Activated CD4-positive, alpha-beta T cell treated with anti-CD3 and anti-CD28 coated beads, Interleukin-2, amount 50 U/mL, for 24 hours (primary cell): Measurements from ENCODE around the gene COQ8A.
"Not testable (repeated sequence)": the region's sequence is repeated elsewhere in the genome, so short reads cannot be mapped to it uniquely, and the experiment has no call there.

Source experiments
- DNase-seq, 2 donors: peaks; one replicate each; pipeline ENCODE4 v3.0.0-alpha.2; 2020; ENCODE audit warnings: low read depth in 1 of 2, low spot score in 1 of 2

Gene COQ8A

GRCh38 chr1:226983247-226983991, 43.3 kb downstream of the COQ8A start:
- DNase-seq, result no peak

GRCh38 chr1:226983992-226984364, 43.9 kb downstream of the COQ8A start:
- no peak for DNase-seq

DNA sequence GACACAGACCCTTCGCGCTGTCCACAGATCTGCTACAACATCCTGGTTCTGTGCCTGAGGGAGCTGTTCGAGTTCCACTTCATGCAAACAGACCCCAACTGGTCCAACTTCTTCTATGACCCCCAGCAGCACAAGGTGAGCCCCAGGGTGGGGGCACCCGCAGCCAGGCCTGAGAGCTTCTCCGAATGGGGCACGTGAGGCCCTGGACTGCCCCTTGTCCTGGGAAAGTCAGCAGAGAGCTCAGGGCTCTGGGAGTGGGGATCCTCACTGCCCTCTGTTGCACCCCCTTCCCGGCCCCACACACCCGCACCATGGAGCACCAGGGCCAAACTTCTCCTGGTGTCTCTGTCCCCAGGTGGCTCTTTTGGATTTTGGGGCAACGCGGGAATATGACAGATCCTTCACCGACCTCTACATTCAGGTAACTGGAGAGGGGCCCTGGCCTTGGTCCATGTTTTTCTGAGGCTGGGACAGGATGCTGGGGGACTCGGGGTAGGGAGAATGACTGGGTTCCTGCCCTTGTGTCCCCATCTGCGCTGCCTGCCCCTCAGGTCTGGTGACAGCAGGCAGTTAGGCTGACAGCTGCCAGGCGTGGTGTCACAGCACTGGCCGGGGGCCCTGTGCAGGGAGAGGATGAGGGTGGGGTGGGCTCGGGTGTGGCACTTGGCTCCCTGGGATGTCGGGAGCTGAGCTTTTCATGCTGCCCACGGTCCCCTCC, 44.6 kb downstream of the COQ8A start:
- DNase-seq, result no peak

- DNase-seq, result no peak
Measured at GRCh38 chr1:226985239-226985838, 45.2 kb downstream of the COQ8A start.

GRCh38 chr1:226985839-226986463, 45.9 kb downstream of the COQ8A start:
- DNase-seq, result no peak

DNA sequence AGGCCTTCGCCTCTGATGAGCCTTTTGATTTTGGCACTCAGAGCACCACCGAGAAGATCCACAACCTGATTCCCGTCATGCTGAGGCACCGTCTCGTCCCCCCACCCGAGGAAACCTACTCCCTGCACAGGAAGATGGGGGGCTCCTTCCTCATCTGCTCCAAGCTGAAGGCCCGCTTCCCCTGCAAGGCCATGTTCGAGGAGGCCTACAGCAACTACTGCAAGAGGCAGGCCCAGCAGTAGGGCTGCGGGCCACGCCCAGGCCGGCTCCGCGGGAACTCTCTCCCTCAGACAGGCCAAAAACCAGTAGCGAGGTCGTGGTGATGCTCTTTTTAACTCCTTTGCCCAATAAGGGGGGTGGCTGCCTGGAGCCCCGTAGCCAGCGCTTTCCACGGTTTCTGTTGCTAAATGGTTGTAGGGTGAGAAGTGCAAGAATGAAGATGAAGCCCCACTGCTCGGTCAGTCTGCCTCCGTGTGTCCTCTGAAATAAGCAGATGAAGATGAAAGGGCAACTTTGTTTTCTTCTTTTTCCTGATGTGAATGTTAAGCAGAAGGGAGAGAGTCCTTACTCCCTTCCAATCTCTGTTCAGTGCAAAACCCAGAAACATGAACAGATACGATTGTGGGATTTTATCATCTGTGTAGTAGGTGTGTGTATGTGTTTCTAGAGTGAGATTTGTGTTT, 46.5 kb downstream of the COQ8A start:
- DNase-seq, result no peak

DNA sequence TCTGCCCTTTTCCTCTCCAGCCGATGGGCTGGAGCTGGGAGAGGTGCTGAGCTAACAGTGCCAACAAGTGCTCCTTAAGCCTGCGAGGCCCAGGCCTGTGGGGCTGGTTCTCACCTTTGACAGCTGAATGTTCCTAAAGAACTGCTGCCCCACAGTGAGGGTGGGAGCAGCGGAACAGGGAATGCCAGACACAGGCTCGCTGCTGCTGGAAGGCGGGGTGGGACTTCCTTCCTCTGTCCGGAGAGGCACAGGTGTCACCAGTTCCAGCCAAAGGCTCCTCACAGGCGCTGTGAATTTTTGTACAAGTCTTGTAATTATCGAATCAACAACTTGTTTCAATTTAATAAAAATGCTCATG, 47.1 kb downstream of the COQ8A start:
- DNase-seq, result no peak

DNA sequence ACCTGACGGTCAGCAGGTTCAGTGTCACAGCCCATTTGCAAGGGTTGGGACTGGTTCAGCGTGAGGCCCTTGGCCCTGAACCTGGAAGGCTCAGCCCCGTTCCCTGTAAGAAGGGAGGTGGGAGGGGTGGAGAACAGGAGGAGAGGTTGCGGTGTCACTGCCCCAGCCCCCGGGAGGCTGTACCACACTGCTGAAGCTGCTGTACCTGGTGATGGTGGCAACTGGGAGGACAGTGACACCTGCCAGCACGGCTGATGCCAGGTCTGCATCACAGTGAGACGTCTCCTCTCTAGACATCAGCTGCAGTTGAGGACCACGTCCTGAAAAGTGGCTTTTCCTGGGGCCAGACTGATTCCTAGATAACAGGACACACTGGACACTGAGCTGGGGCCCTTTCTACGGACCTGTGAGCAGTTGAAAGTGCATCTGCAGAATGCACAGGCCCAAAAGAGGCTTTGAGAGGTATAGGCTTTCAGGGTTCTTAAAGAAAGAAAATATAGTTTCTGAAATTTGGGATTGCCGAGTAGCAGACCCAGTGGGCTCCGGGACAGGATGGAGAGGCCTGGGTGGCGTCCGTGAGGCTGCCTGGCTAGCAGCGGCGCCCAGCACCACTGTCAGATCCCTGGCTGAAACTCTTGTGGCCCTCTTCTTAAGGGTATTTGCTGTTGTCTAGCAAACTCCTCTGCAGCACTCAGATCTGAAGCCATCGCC, 47.7 kb downstream of the COQ8A start:
- DNase-seq, result no peak

- no peak for DNase-seq
Measured at GRCh38 chr1:226988334-226988666, 48.2 kb downstream of the COQ8A start.

GRCh38 chr1:226989085-226989920, 49.2 kb downstream of the COQ8A start:
- DNase-seq, result no peak

- DNase-seq, result peak; percentile 24 to 33
Measured at GRCh38 chr1:226990133-226990716, 50.1 kb downstream of the COQ8A start.

DNA sequence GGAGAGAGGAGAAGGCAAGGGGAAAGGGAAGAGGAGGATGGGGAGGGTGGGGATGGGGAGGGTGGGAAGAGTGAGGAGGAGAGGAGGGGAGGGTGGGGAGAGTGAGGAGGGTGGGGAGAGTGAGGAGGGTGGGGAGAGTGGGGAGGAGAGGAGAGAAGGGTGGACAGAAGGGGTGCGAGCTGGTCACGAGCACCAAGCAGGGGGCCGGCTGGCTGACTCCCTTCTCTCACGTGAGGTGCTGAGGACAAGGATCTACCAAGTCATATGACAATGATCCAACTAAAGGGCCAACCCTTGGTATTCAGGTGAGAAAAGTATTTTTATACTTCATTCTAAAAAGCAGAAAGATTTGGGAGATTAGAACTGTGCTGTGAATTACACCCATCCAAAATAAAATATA, 51.8 kb downstream of the COQ8A start:
- no peak for DNase-seq

GRCh38 chr1:226993814-226994585, 53.9 kb downstream of the COQ8A start:
- no peak for DNase-seq

DNA sequence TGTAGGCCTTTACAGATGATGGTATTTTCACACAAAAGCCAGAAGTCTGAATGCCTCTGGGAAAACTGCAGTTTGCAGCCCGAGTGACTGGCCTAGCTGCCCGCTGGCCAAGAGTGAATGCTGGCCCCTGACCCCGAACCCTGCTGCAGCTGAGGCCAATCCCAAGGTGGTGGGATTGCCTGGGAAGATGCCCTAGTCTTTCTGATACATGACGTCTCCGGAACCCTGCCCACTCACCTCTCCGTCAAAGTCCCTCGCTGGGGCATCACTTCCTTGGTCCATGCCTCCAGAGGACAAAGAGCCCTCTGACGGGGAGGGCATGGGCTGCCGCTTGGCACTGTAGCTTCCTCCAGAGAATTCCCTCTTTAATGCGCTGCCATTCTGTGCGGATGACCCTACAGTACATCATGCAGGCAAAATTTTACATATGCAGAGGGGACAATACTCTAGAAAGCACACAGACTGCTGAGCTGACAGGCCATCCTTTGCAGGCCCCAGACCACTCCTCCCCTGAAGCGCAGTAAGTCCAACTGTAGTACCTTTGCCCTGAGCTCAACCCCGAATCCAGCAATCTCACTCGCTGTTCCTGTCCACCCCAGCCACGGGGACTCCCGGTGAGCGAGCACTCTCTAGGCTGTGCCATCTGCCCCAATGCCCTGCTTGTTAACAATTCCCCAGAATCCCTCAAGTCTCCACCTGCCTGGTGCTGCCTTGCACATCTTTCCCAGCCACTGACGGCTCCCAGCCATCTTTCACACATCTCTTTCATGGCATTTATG, 54.7 kb downstream of the COQ8A start:
- no peak for DNase-seq

GRCh38 chr1:226995365-226996332, 55.6 kb downstream of the COQ8A start:
- DNase-seq, result no peak

- DNase-seq, result not testable (repeated sequence)
Measured at GRCh38 chr1:226999579-226999978, 59.5 kb downstream of the COQ8A start.

DNA sequence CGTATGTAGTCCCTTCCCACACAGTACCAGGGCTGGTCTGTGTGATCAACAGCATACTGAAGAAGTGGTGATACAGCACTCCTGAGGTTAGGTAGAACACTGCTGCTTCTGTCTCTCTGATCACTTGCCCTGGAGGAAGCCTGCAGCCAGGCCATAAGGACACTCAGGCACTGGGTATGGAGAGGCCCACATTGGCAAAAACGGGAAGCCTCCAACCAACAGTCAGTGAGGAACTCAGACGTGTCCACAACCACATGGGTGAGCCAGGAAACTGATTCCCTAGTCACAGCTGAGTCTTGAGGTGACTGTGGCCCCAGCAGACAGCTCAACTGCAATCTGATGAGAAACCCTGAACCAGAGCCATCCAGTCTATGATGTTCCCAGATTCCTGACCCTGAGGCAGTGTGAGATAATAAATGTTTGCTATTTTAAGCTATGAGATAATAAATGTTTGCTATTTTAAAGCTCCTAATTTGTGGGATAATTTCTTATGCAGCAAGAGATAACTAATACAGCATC, 62.5 kb downstream of the COQ8A start:
- DNase-seq, result no peak
